Hepatocyte (in vitro differentiated cells): Measurements from ENCODE around the gene CHRNA4.

Experiments used
- EZH2 ChIP-seq: fragments of 200-600 bp; sonication (generic); IDR thresholded peaks from 2 replicates; pipeline ENCODE4 v1.6.1; 2016; ENCODE audit warnings: antibody characterized with exemption, mild to moderate bottlenecking, borderline replicate concordance
- EZH2phosphoT487 ChIP-seq: fragments of 200-600 bp; sonication (generic); IDR thresholded peaks from one replicate; pipeline ENCODE4 v1.6.1; 2018; ENCODE audit warnings: antibody characterized with exemption, mild to moderate bottlenecking, low read depth, moderate library complexity; ENCODE audit not compliant: unreplicated experiment, severe bottlenecking
- TF ChIP-seq, protein P1 (sequence below): fragments of 200-600 bp; sonication (generic); IDR thresholded peaks from 2 replicates; pipeline ENCODE4 v1.5.1; 2016; ENCODE audit warnings: antibody characterized with exemption, mild to moderate bottlenecking; ENCODE audit not compliant: poor library complexity

DNA sequence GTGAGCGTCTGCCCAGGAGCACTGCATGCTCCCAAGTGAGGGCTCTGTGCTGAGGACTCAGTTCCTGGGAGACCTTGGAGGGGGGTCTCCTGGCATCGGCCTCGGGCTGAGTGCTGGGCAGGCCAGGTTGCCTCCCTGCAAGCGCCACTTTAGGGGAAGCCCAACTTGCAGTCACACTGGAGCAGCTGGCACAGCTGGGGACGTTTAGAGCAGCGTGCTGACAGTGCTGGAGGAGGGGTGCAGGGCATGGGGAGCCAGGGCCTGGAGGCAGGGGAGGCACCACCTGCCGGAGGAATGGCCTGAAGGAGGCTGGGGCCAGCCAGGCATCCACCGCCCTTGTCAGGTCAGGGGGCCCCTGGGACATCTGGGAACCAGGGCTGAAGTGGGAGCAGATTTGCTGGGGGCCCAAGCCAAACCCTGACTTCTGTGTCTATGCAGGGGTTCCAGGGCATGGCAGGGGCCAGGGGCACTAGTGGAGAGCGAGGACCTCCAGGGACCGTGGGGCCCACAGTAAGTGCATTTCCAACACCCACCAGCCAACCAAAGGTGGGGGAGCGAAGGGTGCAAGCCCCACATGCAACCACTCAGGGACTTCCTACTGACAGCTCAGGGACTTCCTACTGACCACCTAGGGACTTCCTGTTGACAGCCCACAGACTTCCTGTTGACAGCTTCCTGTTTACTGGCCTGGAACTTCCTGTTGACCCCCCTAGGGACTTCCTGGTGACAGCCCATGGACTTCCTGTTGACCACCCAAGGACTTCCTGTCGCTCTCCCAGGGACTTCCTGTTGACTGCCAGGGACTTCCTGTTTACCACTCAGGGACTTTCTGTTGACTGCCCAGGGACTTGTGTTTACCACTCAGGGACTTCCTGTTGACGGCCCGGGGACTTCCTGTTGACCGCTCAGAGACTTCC is 34.6 kb downstream of the CHRNA4 start:
- TF ChIP-seq, protein P1, sequence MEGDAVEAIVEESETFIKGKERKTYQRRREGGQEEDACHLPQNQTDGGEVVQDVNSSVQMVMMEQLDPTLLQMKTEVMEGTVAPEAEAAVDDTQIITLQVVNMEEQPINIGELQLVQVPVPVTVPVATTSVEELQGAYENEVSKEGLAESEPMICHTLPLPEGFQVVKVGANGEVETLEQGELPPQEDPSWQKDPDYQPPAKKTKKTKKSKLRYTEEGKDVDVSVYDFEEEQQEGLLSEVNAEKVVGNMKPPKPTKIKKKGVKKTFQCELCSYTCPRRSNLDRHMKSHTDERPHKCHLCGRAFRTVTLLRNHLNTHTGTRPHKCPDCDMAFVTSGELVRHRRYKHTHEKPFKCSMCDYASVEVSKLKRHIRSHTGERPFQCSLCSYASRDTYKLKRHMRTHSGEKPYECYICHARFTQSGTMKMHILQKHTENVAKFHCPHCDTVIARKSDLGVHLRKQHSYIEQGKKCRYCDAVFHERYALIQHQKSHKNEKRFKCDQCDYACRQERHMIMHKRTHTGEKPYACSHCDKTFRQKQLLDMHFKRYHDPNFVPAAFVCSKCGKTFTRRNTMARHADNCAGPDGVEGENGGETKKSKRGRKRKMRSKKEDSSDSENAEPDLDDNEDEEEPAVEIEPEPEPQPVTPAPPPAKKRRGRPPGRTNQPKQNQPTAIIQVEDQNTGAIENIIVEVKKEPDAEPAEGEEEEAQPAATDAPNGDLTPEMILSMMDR = no peak
- TF ChIP-seq EZH2 = no peak
- no peak for TF ChIP-seq EZH2phosphoT487
